ENCODE data around the gene MAP4K5. TPM values are rescaled to one million over a fixed set of nuclear protein-coding genes. Genes with fewer than 3 reads are reported as not detected.

The MAP4K5 gene
- total RNA-seq, 1 experiment from 2014 or later, result 64.8 TPM

GRCh38 chr14:50377550-50378085, 154.8 kb downstream of the MAP4K5 start:
- no peak overlapping the region for H3K4me3 ChIP-seq
- no peaks in the 10 kb centered on the region for H3K9me3 ChIP-seq (replicated peaks)
- no peaks in the 10 kb centered on the region for H3K4me1 ChIP-seq (replicated peaks)
- H3K27ac ChIP-seq, result no peak overlapping the region
- no peak for DNase-seq (ENCODE audit: low read depth in 1 of 2, low spot score in 2 of 2)
- no peaks in the 10 kb centered on the region for H3K27me3 ChIP-seq (replicated peaks)
- no peaks in the 10 kb centered on the region for H3K36me3 ChIP-seq

- Histone ChIP-seq H3K4me3 (no peak overlapping the region), H3K9me3 (replicated peaks) (no peaks in the 10 kb centered on the region), H3K27ac (no peak overlapping the region), H3K4me1 (replicated peaks) (no peaks in the 10 kb centered on the region), H3K36me3 (no peaks in the 10 kb centered on the region), H3K27me3 (replicated peaks) (no peaks in the 10 kb centered on the region)
- no peak for DNase-seq (ENCODE audit: low read depth in 1 of 2, low spot score in 2 of 2)
Observed at GRCh38 chr14:50375760-50376159, 156.6 kb downstream of the MAP4K5 start.

- DNase-seq (ENCODE audit: low read depth in 1 of 2, low spot score in 2 of 2), result no peak
- Histone ChIP-seq H3K36me3 (no peaks in the 10 kb centered on the region), H3K4me3 (no peak overlapping the region), H3K9me3 (replicated peaks) (no peaks in the 10 kb centered on the region), H3K27ac (no peak overlapping the region), H3K27me3 (replicated peaks) (no peaks in the 10 kb centered on the region), H3K4me1 (replicated peaks) (no peaks in the 10 kb centered on the region)
Observed at GRCh38 chr14:50373959-50374358, 158.4 kb downstream of the MAP4K5 start.

- Histone ChIP-seq H3K4me3 (no peak overlapping the region), H3K27me3 (replicated peaks) (no peaks in the 10 kb centered on the region), H3K9me3 (replicated peaks) (no peaks in the 10 kb centered on the region), H3K27ac (no peak overlapping the region), H3K36me3 (no peaks in the 10 kb centered on the region), H3K4me1 (replicated peaks) (no peaks in the 10 kb centered on the region)
- no peak for DNase-seq (ENCODE audit: low read depth in 1 of 2, low spot score in 2 of 2)
Observed at GRCh38 chr14:50371546-50371945, 160.8 kb downstream of the MAP4K5 start.

Other genes with a start within 250 kb of the MAP4K5 start
- 2.4 and 4.6 TPM in 2 replicates for gene L2HGDH, start 220.3 kb downstream of the MAP4K5 start, total RNA-seq (2014; rRNA removed; shearing (Covaris generic))
- 7.3 and 10.4 TPM in 2 replicates for gene DMAC2L, start 220.2 kb downstream of the MAP4K5 start, total RNA-seq (2014; rRNA removed; shearing (Covaris generic))
- gene CDKL1, start 135.7 kb downstream of the MAP4K5 start, total RNA-seq (2014; rRNA removed; shearing (Covaris generic)), result 23.9 and 107 TPM in 2 replicates
- 2.3 and 11.2 TPM in 2 replicates for gene ATL1, start 27.6 kb upstream of the MAP4K5 start, total RNA-seq (2014; rRNA removed; shearing (Covaris generic))
- 28.4 and 32.8 TPM in 2 replicates for gene SAV1, start 135.7 kb upstream of the MAP4K5 start, total RNA-seq (2014; rRNA removed; shearing (Covaris generic))

All from SJSA1 (cell line).